ENCODE results near the gene TAS2R38.
"Not testable (repeated sequence)": the region's sequence is repeated elsewhere in the genome, so short reads cannot be mapped to it uniquely, and the experiment has no call there.

TAS2R38 gene

DNA sequence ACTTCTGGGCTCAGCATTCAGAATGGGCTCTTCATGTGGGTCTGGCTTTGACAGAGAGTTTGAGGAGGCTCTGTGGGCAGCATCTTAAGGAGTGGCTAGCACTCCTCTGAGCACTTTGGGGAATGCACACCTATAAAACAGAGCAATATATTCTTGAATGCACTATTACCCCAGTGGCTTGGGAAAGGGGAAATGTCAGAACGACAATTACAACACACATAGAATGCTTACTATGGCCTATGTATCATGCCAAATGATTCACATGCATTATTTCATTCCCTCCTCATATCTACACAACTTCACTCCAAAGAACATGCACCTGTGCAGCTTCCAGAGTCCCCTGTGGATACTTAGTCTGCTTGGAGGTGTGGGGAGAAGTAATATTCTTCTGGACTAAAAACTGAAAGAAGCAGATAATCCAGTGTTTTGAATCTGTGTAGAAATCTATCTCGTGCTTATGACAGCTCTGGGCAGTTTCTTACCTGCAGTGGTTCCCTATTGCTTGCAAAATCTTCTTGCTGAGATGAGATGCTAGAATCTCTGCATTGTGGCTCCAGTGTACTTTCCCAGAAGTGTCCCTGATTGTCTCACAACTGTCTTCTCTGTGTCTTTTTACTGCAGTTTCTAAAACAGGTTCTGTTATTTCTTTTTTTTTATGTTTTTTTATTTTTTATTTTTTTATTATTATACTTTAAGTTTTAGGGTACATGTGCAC is 16.6 kb upstream of the TAS2R38 start:
- Histone ChIP-seq H3K9me2 (replicated peaks; ENCODE audit: control insufficient read depth, low read length) (no peaks in the 10 kb centered on the region), H3K27ac (ENCODE audit: low read depth, low read length) (no peak overlapping the region), H4K20me1 (ENCODE audit: control insufficient read depth, insufficient read depth, low read depth, low read length) (no peaks in the 10 kb centered on the region), H3K4me2 (ENCODE audit: low read length) (no peak overlapping the region), H3F3A (ENCODE audit: control insufficient read depth, insufficient read depth) (no peaks in the 10 kb centered on the region), H3K79me2 (ENCODE audit: control insufficient read depth, low read length) (no peaks in the 10 kb centered on the region), H3K4me3 (ENCODE audit: low read length) (no peak overlapping the region), H3K27me3 (ENCODE audit: control insufficient read depth, low read length) (no peaks in the 10 kb centered on the region), H3K9me3 (ENCODE audit: control insufficient read depth, insufficient read depth, low read length) (peaks cover 3% of the 10 kb centered on the region; the same call in 1 of the 2 replicates), H3K4me1 (ENCODE audit: control insufficient read depth, low read length) (no peaks in the 10 kb centered on the region), H3K36me3 (ENCODE audit: control insufficient read depth, low read length) (no peaks in the 10 kb centered on the region)
- TF ChIP-seq, protein P1, sequence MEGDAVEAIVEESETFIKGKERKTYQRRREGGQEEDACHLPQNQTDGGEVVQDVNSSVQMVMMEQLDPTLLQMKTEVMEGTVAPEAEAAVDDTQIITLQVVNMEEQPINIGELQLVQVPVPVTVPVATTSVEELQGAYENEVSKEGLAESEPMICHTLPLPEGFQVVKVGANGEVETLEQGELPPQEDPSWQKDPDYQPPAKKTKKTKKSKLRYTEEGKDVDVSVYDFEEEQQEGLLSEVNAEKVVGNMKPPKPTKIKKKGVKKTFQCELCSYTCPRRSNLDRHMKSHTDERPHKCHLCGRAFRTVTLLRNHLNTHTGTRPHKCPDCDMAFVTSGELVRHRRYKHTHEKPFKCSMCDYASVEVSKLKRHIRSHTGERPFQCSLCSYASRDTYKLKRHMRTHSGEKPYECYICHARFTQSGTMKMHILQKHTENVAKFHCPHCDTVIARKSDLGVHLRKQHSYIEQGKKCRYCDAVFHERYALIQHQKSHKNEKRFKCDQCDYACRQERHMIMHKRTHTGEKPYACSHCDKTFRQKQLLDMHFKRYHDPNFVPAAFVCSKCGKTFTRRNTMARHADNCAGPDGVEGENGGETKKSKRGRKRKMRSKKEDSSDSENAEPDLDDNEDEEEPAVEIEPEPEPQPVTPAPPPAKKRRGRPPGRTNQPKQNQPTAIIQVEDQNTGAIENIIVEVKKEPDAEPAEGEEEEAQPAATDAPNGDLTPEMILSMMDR (IDR thresholded peaks at IDR 0.05; ENCODE audit: low read depth, low read length, poor library complexity, severe bottlenecking) = no peak
- no peak for TF ChIP-seq EZH2phosphoT487 (IDR thresholded peaks at IDR 0.05; ENCODE audit: borderline replicate concordance, low read length)

GRCh38 chr7:141987803-141988202 is 14.2 kb upstream of the TAS2R38 start:
- H3K4me2 ChIP-seq (ENCODE audit: low read length); H4K20me1 ChIP-seq (ENCODE audit: control insufficient read depth, insufficient read depth, low read depth, low read length): not testable (repeated sequence)

DNA sequence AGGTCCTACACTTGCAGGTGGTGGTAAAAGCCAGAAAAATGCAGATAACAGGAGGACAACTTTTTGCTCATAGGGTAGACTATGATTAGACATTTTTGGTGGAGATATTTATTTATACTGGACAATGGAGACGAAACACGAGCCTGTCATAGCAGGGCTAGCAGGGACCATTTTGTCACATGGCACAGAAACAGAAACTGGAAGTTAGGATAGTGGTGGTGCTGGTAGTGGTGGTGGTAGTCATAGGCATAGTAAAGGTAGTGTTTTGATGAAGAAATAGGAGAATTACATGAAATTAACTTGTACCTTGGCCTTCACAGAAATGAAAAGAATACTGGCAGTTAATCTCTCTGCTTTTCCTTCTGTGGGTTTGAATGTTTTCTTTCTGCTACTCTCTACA is 13.3 kb upstream of the TAS2R38 start:
- H4K20me1 ChIP-seq (ENCODE audit: control insufficient read depth, insufficient read depth, low read depth, low read length) = no peaks in the 10 kb centered on the region
- H3K9me3 ChIP-seq (ENCODE audit: control insufficient read depth, insufficient read depth, low read length) = peaks cover 3% of the 10 kb centered on the region; the same call in 1 of the 2 replicates
- no peak overlapping the region for H3K4me2 ChIP-seq (ENCODE audit: low read length)

More at GRCh38 chr7:141987803-141988202, 14.2 kb upstream of the TAS2R38 start:
- not testable (repeated sequence) for H3K79me2 ChIP-seq (ENCODE audit: control insufficient read depth, low read length); H3K36me3 ChIP-seq (ENCODE audit: control insufficient read depth, low read length); H3K27ac ChIP-seq (ENCODE audit: low read depth, low read length); H3K4me1 ChIP-seq (ENCODE audit: control insufficient read depth, low read length); H3K4me3 ChIP-seq (ENCODE audit: low read length); H3K27me3 ChIP-seq (ENCODE audit: control insufficient read depth, low read length); H3F3A ChIP-seq (ENCODE audit: control insufficient read depth, insufficient read depth); H3K9me3 ChIP-seq (ENCODE audit: control insufficient read depth, insufficient read depth, low read length); H3K9me2 ChIP-seq (replicated peaks; ENCODE audit: control insufficient read depth, low read length)

DNA sequence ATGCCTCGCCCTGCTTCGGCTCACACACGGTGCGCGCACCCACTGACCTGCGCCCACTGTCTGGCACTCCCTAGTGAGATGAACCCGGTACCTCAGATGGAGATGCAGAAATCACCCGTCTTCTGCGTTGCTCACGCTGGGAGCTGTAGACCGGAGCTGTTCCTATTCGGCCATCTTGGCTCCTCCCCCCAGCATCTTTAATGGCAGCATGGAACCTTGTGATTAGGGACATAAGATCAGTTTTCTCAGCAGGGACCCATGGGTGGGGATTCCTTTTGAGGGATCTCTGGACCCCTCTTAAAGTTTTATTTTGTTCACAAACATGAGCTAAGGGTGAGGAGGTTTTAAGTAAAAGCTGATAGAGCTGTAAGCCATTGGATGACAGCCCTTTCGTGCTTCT is 12.4 kb upstream of the TAS2R38 start:
- not testable (repeated sequence) for H3K36me3 ChIP-seq (ENCODE audit: control insufficient read depth, low read length); H3K4me3 ChIP-seq (ENCODE audit: low read length); H3K4me1 ChIP-seq (ENCODE audit: control insufficient read depth, low read length); H3K27ac ChIP-seq (ENCODE audit: low read depth, low read length); H3K9me2 ChIP-seq (replicated peaks; ENCODE audit: control insufficient read depth, low read length); H4K20me1 ChIP-seq (ENCODE audit: control insufficient read depth, insufficient read depth, low read depth, low read length); H3K79me2 ChIP-seq (ENCODE audit: control insufficient read depth, low read length); H3K4me2 ChIP-seq (ENCODE audit: low read length); H3F3A ChIP-seq (ENCODE audit: control insufficient read depth, insufficient read depth); H3K9me3 ChIP-seq (ENCODE audit: control insufficient read depth, insufficient read depth, low read length); H3K27me3 ChIP-seq (ENCODE audit: control insufficient read depth, low read length)

More for the DNA sequence above, 13.3 kb upstream of the TAS2R38 start:
- no peaks in the 10 kb centered on the region for H3K9me2 ChIP-seq (replicated peaks; ENCODE audit: control insufficient read depth, low read length)
- H3K27ac ChIP-seq (ENCODE audit: low read depth, low read length) = no peak overlapping the region
- TF ChIP-seq EZH2phosphoT487 (IDR thresholded peaks at IDR 0.05; ENCODE audit: borderline replicate concordance, low read length) = no peak
- TF ChIP-seq, protein P1 (IDR thresholded peaks at IDR 0.05; ENCODE audit: low read depth, low read length, poor library complexity, severe bottlenecking) = no peak
- no peaks in the 10 kb centered on the region for H3K79me2 ChIP-seq (ENCODE audit: control insufficient read depth, low read length)
- H3K4me3 ChIP-seq (ENCODE audit: low read length) = no peak overlapping the region
- H3K27me3 ChIP-seq (ENCODE audit: control insufficient read depth, low read length) = no peaks in the 10 kb centered on the region
- H3F3A ChIP-seq (ENCODE audit: control insufficient read depth, insufficient read depth) = no peaks in the 10 kb centered on the region
- H3K36me3 ChIP-seq (ENCODE audit: control insufficient read depth, low read length) = no peaks in the 10 kb centered on the region
- H3K4me1 ChIP-seq (ENCODE audit: control insufficient read depth, low read length) = no peaks in the 10 kb centered on the region
